Measurements from ENCODE around the gene ZNF823.
"Not testable (repeated sequence)": the region's sequence is repeated elsewhere in the genome, so short reads cannot be mapped to it uniquely, and the experiment has no call there.

The ZNF823 gene

DNA sequence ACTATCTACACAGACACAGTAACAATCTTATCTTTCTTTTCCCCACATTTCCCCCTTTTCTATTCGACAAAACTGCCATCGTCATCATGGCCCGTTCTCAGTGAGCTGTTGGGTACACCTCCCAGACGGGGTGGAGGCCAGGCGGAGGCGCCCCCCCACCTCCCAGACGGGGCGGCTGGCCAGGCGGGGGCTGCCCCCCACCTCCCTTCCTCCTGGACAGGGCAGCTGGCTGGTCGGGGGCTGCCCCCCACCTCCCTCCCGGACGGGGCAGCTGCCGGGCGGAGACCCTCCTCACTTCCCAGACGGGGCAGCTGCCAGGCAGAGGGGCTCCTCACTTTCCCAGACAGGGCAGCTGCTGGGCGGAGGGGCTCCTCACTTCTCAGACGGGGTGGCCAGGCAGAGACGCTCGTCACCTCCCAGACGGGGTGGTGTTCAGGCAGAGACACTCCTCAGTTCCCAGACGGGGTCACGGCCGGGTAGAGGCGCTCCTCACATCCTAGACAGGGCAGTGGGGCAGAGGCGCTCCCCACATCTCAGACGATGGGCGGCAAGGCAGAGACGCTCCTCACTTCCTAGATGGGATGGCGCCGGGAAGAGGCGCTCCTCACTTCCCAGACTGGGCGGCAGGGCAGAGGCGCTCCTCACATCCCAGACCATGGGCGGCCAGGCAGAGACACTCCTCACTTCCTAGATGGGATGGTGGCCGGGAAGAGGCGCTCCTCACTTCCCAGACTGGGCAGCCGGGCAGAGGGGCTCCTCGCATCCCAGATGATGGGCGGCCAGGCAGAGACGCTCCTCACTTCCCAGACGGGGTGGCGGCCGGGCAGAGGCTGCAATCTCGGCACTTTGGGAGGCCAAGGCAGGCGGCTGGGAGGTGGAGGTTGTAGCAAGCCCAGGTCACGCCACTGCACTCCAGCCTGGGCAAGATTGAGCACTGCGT, 61.8 kb downstream of the ZNF823 start:
- not testable (repeated sequence) for DNase-seq

DNA sequence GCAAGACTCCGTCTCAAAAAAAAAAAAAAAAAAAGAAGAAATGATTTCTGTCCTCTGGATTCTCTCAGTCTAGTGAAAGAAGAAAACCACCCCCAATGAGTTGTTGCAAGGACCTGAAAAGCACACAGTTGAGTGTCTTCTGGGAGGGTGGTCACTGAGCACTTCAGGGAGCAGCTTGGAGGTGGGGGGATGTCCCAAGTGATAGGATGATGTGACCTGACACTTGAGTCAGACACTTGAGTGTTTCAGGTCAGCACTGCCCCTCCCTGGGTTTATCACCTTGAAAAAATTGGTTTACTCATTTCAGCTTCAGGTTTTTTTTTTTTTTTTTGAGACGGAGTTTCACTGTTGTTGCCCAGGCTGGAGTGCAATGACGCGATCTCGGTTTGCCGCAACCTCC, 63.2 kb downstream of the ZNF823 start:
- no peak for DNase-seq

DNA sequence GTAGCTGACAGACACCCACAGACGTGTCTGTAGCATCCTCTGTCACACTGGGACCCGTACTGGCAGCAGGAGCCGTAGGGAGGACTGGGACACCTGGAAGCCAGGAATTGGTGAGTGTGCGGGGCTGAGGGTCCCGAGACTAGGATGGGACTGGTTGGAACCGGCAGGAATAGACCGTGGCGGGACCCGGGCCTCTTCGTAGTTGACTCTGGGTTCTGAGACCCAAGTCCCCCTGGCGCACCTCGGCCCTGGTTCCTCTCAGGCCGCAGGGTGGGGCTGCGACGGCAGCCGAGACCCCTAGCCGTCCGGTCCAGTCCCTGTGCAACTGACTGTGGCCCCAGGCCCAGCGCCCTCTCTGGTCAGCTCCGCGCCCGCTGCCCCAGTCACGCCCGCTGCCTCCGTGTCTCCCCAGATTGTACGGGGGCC, 64.7 kb downstream of the ZNF823 start:
- no peak for DNase-seq

DNA sequence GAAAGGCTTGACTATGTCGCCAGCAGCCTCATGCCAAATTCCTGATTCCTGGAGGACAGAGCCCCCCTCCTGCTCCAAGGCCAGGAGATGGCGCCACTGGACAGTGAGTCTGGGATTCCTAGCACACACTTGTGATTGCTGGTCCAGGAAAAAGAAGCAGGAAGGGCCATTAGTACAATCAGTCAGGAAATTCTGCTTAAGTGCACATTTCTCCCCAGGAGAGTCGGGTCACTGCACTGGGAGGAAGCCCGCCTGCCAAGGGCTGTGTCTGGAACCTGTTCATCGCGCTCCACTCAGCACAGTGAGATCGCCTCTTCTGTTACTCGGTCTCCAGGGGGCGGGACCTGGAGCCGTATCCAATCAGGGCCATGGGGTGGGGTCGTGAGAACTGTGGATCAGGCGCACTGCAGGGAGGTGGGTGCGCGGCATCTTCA, 65.1 kb downstream of the ZNF823 start:
- DNase-seq: no peak

Data from T-helper 9 cell (primary cell).